HFF-Myc (cell line): Measurements from ENCODE around the gene HDAC7.
A peak's percentile ranks its signal among the peaks of the same experiment; 100 is the strongest.
"Not testable (repeated sequence)": the region's sequence is repeated elsewhere in the genome, so short reads cannot be mapped to it uniquely, and the experiment has no call there.

Experiments
- DNase-seq: peaks from one replicate; pipeline ENCODE4 v3.0.0-alpha.2; 2011; ENCODE audit warnings: low read depth; ENCODE audit errors: extremely low read depth
- H3K4me3 ChIP-seq: replicated peaks from 2 replicates; pipeline ENCODE4 v1.5.1; 2011; ENCODE audit warnings: low read depth, mild to moderate bottlenecking, control low read depth, low read length
- TF ChIP-seq, protein P1 (sequence below): IDR thresholded peaks from 2 replicates; pipeline ENCODE4 v1.5.1; 2012; ENCODE audit warnings: mild to moderate bottlenecking, low read depth, low read length, control low read depth; ENCODE audit errors: missing control alignments

Gene HDAC7

DNA sequence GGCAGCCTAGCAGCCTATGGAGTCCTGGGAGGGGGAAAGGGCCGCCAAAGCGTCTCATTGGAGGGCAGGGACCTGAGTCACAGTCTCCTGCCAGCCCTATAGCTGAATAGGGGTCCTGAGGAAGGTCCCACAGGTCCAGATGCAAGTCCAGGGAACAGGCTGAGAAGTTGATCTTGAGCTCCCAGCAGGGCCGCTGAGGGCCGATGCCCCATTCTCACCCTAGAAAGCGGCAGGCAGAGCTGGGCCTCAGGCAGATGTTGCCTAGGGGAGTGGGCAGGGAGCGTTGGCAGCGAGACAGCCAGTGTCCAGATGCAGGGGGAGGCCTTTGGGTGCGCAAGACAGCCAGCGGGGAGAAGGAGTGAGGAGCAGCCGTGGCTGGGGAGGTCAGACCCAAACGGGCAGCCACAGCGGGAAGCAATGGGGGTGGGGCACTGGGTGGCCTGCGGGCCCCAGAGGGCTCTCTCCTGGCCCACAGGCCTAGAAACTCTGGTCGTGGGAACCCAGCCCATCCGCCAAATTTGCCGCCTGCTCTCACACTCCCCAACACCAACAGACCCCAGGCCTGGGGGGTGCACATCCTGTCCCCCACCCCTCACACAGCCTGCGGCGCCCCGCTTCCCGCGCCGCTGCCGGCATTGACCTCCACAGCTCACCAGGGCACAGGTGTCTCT is 1.1 kb downstream of the HDAC7 start:
- peak overlapping the region; percentile 91 for H3K4me3 ChIP-seq
- no peak for DNase-seq
- TF ChIP-seq, protein P1, sequence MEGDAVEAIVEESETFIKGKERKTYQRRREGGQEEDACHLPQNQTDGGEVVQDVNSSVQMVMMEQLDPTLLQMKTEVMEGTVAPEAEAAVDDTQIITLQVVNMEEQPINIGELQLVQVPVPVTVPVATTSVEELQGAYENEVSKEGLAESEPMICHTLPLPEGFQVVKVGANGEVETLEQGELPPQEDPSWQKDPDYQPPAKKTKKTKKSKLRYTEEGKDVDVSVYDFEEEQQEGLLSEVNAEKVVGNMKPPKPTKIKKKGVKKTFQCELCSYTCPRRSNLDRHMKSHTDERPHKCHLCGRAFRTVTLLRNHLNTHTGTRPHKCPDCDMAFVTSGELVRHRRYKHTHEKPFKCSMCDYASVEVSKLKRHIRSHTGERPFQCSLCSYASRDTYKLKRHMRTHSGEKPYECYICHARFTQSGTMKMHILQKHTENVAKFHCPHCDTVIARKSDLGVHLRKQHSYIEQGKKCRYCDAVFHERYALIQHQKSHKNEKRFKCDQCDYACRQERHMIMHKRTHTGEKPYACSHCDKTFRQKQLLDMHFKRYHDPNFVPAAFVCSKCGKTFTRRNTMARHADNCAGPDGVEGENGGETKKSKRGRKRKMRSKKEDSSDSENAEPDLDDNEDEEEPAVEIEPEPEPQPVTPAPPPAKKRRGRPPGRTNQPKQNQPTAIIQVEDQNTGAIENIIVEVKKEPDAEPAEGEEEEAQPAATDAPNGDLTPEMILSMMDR: no peak

GRCh38 chr12:47818007-47818376 is 1.7 kb downstream of the HDAC7 start:
- TF ChIP-seq, protein P1: no peak
- no peak for DNase-seq
- peak overlapping the region; percentile 91 for H3K4me3 ChIP-seq

DNA sequence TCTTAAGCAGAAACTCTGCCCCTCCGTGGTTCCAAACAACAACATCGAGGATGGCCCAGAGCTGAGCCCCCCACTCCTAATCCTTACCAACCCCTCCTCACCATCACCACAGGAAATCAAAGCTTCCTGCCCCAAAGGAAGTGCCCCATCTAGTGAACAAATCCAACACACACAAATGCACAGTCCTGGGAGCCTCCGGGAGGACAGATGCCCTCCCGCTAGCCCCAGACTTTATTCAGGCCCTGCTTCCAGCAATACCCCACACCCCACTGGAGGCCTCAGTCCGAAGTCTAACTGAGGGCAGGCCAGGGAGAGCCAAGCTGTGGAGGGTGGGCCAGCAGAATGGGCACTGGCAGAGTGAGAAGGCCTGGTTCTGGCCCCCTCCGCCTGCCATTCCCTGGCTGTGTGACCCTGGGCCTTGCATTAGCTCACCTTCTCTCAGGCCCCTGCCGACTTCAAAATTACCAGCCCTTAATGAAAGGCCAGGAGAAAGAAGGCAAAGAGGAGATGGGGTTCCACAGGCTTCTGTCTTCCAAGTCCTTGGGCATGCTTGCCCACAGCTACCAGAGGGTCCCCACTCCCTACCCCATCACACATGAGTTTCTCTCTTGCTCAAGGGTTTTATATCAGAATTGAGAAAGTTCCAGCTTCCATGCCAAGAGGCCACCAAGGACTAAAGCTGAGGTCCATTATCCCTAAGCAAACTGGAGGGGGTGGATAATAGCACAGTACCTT is 2.3 kb downstream of the HDAC7 start:
- TF ChIP-seq, protein P1: peak; percentile 32
- peak overlapping the region; percentile 91 for H3K4me3 ChIP-seq
- no peak for DNase-seq

DNA sequence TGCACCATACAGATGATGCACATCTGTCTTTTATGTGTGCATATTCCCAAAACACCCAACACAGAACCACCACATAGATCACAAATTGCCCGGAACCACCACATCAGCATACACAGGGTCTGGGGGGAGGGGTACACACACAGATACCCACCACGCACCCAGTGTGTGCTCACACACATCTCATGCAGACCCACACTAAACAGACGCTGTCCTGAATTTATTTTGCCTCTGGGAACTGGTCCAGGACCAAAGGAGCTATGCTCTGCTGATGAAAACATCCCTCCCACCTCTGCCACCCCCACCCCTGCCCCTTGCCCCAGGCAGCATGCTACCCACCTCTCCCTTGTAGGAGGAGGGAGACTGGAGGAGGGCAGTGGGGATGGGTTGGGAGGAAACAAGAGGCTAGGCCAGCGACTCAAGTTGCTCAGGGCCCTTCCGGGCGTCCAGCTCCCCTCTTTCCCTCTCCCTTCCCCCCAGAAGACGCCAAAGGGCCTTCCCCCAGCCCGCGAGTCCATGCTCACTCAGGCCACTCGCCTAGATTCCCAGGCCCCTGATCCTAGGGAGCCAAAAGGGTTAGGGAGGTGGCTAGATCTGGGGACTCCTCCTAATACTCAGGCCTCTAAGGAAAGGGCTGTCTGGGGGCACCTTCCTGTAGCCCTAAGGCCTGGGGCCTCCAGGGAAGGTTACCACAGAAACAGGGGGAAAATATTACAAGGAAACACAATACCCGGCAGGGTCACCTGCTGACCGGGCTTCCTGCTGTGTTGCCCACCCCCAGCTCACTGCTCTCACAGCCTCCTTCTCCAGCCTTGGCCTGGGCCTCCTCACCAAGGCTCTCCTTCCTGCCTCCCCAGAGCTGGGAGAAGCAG is 3.1 kb downstream of the HDAC7 start:
- H3K4me3 ChIP-seq: peak overlapping the region; percentile 91
- TF ChIP-seq, protein P1: no peak
- no peak for DNase-seq

DNA sequence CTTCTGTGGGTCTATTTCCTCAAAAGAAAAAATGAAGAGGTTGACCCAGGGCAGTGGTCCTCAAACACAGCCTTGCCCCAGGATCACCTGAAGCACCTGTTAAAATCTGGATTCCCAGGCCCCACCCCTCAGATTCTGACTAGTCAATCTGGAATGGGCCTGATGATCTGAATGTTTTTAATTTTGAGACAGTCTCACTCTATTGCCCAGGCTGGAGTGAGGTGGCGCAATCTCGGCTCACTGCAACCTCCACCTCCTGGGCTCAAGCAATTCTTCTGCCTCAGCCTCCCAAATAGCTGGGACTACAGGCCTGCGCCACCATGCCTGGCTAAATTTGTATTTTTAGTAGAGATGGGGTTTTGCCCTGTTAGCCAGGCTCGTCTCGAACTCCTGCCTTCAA is 4.3 kb downstream of the HDAC7 start:
- not testable (repeated sequence) for H3K4me3 ChIP-seq, DNase-seq

- H3K4me3 ChIP-seq: no peak overlapping the region
- DNase-seq: no peak
- TF ChIP-seq, protein P1: no peak
These were observed 5.0 kb downstream of the HDAC7 start for GRCh38 chr12:47814539-47815170.
